HL-60 (cell line): ENCODE data around the gene TIMM44.

Experiments used
- GABPA ChIP-seq: IDR thresholded peaks from 2 replicates; pipeline ENCODE4 v1.6.1; 2012; ENCODE audit warnings: low read depth
- POLR2AphosphoS5 ChIP-seq: IDR thresholded peaks from 2 replicates; pipeline ENCODE4 v1.6.1; 2012; ENCODE audit warnings: low read depth
- SPI1 ChIP-seq: IDR thresholded peaks from 2 replicates; pipeline ENCODE4 v1.6.1; 2012; ENCODE audit warnings: low read depth, mild to moderate bottlenecking, borderline replicate concordance
- TF ChIP-seq, protein P1 (sequence below): IDR thresholded peaks from one replicate; pipeline ENCODE4 v1.5.1; 2011; ENCODE audit warnings: low read length, control low read depth, inconsistent platforms; ENCODE audit not compliant: insufficient read depth
- TF ChIP-seq, protein P2 (sequence below): IDR thresholded peaks from 2 replicates; pipeline ENCODE4 v1.6.1; 2012; ENCODE audit warnings: low read depth; ENCODE audit not compliant: insufficient replicate concordance

DNA sequence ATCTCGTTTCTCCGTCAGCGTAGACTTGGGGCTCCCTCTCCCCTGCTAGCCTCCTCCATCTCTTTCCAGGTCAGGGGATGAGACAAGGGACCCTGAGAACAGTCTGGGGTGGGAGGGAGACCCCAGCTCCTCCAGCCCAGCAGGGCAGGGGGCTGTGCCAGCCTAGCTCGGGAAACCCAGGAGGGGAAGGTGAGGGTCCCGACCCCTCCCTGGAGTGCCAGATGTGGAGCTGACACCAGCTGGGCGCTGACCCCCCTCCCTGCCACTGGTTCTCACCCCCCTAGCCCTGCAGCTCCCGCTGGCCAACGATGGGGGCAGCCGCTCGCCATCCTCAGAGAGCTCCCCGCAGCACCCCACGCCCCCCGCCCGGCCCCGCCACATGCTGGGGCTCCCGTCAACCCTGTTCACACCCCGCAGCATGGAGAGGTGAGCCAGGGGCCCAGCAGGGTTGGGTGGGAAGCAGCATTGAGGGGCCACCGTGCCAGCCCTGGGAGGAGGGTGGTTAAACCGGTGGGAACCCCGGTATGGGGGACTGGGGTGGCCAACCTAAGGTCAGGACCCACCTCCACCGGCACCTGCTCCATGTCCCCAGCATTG lies 33.9 kb downstream of the TIMM44 start:
- TF ChIP-seq, protein P1, sequence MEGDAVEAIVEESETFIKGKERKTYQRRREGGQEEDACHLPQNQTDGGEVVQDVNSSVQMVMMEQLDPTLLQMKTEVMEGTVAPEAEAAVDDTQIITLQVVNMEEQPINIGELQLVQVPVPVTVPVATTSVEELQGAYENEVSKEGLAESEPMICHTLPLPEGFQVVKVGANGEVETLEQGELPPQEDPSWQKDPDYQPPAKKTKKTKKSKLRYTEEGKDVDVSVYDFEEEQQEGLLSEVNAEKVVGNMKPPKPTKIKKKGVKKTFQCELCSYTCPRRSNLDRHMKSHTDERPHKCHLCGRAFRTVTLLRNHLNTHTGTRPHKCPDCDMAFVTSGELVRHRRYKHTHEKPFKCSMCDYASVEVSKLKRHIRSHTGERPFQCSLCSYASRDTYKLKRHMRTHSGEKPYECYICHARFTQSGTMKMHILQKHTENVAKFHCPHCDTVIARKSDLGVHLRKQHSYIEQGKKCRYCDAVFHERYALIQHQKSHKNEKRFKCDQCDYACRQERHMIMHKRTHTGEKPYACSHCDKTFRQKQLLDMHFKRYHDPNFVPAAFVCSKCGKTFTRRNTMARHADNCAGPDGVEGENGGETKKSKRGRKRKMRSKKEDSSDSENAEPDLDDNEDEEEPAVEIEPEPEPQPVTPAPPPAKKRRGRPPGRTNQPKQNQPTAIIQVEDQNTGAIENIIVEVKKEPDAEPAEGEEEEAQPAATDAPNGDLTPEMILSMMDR = no peak
- TF ChIP-seq GABPA = no peak
- no peak for TF ChIP-seq POLR2AphosphoS5
- no peak for TF ChIP-seq SPI1
- TF ChIP-seq, protein P2, sequence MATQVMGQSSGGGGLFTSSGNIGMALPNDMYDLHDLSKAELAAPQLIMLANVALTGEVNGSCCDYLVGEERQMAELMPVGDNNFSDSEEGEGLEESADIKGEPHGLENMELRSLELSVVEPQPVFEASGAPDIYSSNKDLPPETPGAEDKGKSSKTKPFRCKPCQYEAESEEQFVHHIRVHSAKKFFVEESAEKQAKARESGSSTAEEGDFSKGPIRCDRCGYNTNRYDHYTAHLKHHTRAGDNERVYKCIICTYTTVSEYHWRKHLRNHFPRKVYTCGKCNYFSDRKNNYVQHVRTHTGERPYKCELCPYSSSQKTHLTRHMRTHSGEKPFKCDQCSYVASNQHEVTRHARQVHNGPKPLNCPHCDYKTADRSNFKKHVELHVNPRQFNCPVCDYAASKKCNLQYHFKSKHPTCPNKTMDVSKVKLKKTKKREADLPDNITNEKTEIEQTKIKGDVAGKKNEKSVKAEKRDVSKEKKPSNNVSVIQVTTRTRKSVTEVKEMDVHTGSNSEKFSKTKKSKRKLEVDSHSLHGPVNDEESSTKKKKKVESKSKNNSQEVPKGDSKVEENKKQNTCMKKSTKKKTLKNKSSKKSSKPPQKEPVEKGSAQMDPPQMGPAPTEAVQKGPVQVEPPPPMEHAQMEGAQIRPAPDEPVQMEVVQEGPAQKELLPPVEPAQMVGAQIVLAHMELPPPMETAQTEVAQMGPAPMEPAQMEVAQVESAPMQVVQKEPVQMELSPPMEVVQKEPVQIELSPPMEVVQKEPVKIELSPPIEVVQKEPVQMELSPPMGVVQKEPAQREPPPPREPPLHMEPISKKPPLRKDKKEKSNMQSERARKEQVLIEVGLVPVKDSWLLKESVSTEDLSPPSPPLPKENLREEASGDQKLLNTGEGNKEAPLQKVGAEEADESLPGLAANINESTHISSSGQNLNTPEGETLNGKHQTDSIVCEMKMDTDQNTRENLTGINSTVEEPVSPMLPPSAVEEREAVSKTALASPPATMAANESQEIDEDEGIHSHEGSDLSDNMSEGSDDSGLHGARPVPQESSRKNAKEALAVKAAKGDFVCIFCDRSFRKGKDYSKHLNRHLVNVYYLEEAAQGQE = no peak
